ENCODE data around the gene SF3A1. TPM values are rescaled to one million over a fixed set of nuclear protein-coding genes. Genes with fewer than 3 reads are reported as not detected.

The SF3A1 gene
- total and polyA plus RNA-seq, 9 of the 15 experiments (the other 6 are each of a cell fraction or from before 2014, with no cell fraction given), result 6.7 to 228 (median 13.0) TPM

- TF ChIP-seq MYBL2 (IDR thresholded peaks at IDR 0.05; ENCODE audit: low read depth) (no peak), MYBL2 (CRISPR knock-in tag; IDR thresholded peaks at IDR 0.05; ENCODE audit: borderline replicate concordance) (no peak)
These were observed 70.4 kb downstream of the SF3A1 start (continued) for GRCh38 chr22:30286331-30286730.

DNA sequence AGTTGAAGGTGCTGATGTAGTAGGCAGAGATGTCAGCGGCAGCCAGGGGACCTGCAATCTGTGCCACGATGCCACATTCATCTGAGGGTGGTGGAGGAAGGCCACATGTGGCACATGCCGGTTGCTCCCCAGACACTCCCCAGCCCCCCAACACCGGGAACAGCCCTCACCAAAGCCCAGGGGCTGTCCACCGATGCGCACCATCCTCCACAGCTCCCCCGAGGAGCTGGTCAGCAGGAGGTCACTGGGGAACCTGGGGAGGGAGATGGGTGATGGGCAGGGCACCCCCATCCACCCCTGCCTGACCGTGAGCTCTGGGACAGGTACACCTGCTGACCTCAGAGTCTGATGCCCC lies 70.9 kb downstream of the SF3A1 start:
- H3K27ac ChIP-seq (ENCODE audit: extremely low read depth, low read depth, low read length), result no peak overlapping the region

More for the DNA sequence above, 70.9 kb downstream of the SF3A1 start:
- no peak overlapping the region for H3K4me3 ChIP-seq
- peak overlapping the region in 1 of 2 experiments; percentile 45; a peak in 1 of 4 replicates for H3K9ac ChIP-seq (ENCODE audit: insufficient read depth in 1 of 2, low read depth in 2 of 2, low read length in 2 of 2)
- no peak overlapping the region for H3K4me2 ChIP-seq (ENCODE audit: insufficient read depth, low read length)
- no peaks in the 10 kb centered on the region for H3K36me3 ChIP-seq (ENCODE audit: control insufficient read depth, insufficient read depth, low read length)
- H3K9me3 ChIP-seq (replicated peaks; ENCODE audit: control insufficient read depth, insufficient read depth, low read depth, low read length), result no peaks in the 10 kb centered on the region
- H2AFZ ChIP-seq (ENCODE audit: low read depth, low read length), result no peak overlapping the region
- CTCF ChIA-PET (ENCODE audit: low intra/inter-chr PET ratio), result interaction anchor here (1.1 to 2.8 kb wide), 3 partner anchors 23 to 177 kb away, joined by 3 to 23 read pairs (median 17); no protein-coding TSS in a partner anchor
- ATAC-seq, result no peak
- H3K9me1 ChIP-seq (ENCODE audit: control insufficient read depth, insufficient read depth, low read length), result no peaks in the 10 kb centered on the region
- H3K4me1 ChIP-seq (replicated peaks in 1 of 2; ENCODE audit: control insufficient read depth in 2 of 2, insufficient read depth in 2 of 2, low read length in 2 of 2), result peaks cover 21 to 72% of the 10 kb centered on the region in 2 experiments; a peak in 4 of 5 replicates
- intact Hi-C loops (cut with micrococcal nuclease) (loop anchor here (1.0 kb wide), 1 partner anchor 23 kb away; no protein-coding TSS in a partner anchor), in situ Hi-C loops (cut with MboI) (loop anchor here (10.0 kb wide), 1 partner anchor 319 kb away; the partner anchor contains the start of gene TCN2)
- 57% methylated on average over 5 of the region's 8 CpGs for WGBS (ENCODE audit: insufficient coverage, low coverage, missing lambda C conversion rate)
- POLR2A ChIA-PET, result interaction anchor here (0.6 kb wide), 1 partner anchor 71 kb away, joined by 3 read pairs; the partner anchor contains the start of gene SF3A1
- no peaks in the 10 kb centered on the region for H3K79me2 ChIP-seq (ENCODE audit: control insufficient read depth, insufficient read depth, low read length)
- TF ChIP-seq, protein P1, sequence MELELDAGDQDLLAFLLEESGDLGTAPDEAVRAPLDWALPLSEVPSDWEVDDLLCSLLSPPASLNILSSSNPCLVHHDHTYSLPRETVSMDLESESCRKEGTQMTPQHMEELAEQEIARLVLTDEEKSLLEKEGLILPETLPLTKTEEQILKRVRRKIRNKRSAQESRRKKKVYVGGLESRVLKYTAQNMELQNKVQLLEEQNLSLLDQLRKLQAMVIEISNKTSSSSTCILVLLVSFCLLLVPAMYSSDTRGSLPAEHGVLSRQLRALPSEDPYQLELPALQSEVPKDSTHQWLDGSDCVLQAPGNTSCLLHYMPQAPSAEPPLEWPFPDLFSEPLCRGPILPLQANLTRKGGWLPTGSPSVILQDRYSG (tag; conservative IDR thresholded peaks at IDR 0.05; ENCODE audit: low read depth), result no peak
- no peak for TF ChIP-seq THRAP3 (IDR thresholded peaks at IDR 0.05; ENCODE audit: borderline replicate concordance)
- H4K20me1 ChIP-seq (replicated peaks; ENCODE audit: control insufficient read depth, insufficient read depth, low read length), result peaks cover 6% of the 10 kb centered on the region; the same call in 1 of the 2 replicates
- no TSS peak for BruUV-seq (replicated peaks)
- no peak for DNase-seq (ENCODE audit: extremely low read depth in 1 of 4, low spot score in 3 of 4)
- no peak for FAIRE-seq
- H3K27me3 ChIP-seq (ENCODE audit: control insufficient read depth in 2 of 2, insufficient read depth in 2 of 2, low read length in 2 of 2), result no peaks in the 10 kb centered on the region

Measured in K562 (cell line).